C4-2B (cell line): ENCODE measurements around the gene HRG.

Experiments used
- H3K27ac ChIP-seq: fragments of 450-650 bp; 2 replicates; pipeline ENCODE4 v1.5.1; 2017
- CTCF ChIP-seq: fragments of 450-650 bp; conservative IDR thresholded peaks from 2 replicates; pipeline ENCODE4 v1.5.1; 2017; ENCODE audit warnings: mild to moderate bottlenecking
- ZFX ChIP-seq: fragments of 450-650 bp; IDR thresholded peaks from 2 replicates; pipeline ENCODE4 v1.6.1; 2017

The HRG gene

GRCh38 chr3:186640473-186640818, 25.4 kb upstream of the HRG start:
- TF ChIP-seq CTCF (no peak), ZFX (no peak)
- H3K27ac ChIP-seq: no peak overlapping the region

DNA sequence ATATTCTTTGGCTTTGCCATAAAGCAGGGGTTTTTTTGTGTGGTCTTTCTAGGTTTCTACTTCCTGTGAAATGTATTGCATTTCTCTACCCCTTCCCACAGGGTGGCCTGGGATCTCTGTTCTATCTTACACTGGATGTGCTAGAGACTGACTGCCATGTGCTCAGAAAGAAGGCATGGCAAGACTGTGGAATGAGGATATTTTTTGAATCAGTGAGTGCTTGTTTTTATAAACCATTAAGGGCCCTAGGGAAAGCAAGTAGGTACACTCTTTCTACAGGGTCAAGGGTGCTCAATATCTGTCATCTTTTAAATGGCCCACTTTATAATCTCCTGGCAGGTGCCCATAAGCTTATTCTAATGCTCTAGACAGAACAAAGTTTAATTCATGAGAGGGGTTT, 24.9 kb upstream of the HRG start:
- no peak overlapping the region for H3K27ac ChIP-seq
- no peak for TF ChIP-seq CTCF
- TF ChIP-seq ZFX: no peak

- TF ChIP-seq ZFX: no peak
- TF ChIP-seq CTCF: no peak
- H3K27ac ChIP-seq: no peak overlapping the region
Observed at GRCh38 chr3:186642014-186642413, 23.8 kb upstream of the HRG start.

DNA sequence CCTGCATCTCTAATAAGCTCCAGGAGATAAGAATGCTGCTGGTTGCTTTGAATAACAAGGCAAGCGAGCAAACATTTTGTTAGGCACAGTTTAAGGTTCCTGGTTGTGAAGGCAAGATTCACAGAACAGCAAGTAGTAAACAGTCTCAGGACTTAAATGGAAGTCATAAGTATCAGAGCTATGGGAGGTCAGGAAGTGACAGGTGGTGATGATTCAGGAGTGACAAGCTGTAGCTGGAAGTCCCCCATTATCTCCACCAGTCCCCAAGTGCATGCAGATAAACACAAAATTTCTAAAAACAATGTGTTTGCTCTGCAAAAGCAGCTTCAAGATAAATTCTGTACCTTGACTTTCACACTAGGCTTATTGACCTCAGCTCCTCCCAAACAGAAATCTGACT, 22.3 kb upstream of the HRG start:
- H3K27ac ChIP-seq: no peak overlapping the region
- no peak for TF ChIP-seq ZFX
- TF ChIP-seq CTCF: no peak

- TF ChIP-seq ZFX (no peak), CTCF (no peak)
Observed at GRCh38 chr3:186644683-186645082, 21.1 kb upstream of the HRG start.

DNA sequence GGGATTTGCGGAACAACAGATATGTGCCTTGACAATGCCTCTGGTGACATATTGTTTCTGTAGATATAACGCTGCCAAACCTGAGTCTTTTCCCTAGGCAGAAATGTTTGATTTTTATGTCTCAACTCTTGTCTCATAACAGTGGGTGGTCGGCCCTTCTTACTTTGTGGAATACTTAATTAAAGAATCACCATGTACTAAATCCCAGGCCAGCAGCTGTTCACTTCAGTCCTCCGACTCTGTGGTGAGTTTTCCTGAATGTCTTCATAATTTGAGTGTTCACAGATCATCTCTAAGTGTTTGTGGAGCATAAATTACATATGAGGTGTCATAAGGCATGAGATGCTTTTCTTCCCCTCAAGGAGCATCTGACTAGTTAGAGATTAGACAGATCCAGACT, 19.7 kb upstream of the HRG start:
- no peak overlapping the region for H3K27ac ChIP-seq
- TF ChIP-seq ZFX: no peak
- no peak for TF ChIP-seq CTCF

More at GRCh38 chr3:186644683-186645082, 21.1 kb upstream of the HRG start:
- H3K27ac ChIP-seq: no peak overlapping the region

GRCh38 chr3:186646841-186647240, 19.0 kb upstream of the HRG start:
- no peak for TF ChIP-seq ZFX
- no peak for TF ChIP-seq CTCF

More at GRCh38 chr3:186646841-186647240, 19.0 kb upstream of the HRG start:
- H3K27ac ChIP-seq: no peak overlapping the region
